A673 (cell line): Measurements from ENCODE around the gene NCK1. TPM values are rescaled to one million over a fixed set of nuclear protein-coding genes. Genes with fewer than 3 reads are reported as not detected.

ENCODE experiments used
- BruUV-seq: library from RNA; stranded (reverse); fragments of 400-500 nt; replicated peaks from 2 replicates; lab custom pipeline; 2021; lab: Mats Ljungman, UMichigan
- CTCF ChIA-PET: fragments of 300-600 bp; sonication (Branson Sonifier 250); formaldehyde crosslinking; loops from one replicate; lab custom pipeline; 2022; ENCODE audit warnings: antibody characterized with exemption; lab: Charles Lee
- POLR2A ChIA-PET: fragments of 300-600 bp; sonication (Branson Sonifier 250); formaldehyde crosslinking; loops from one replicate; lab custom pipeline; 2022; ENCODE audit warnings: antibody characterized with exemption; ENCODE audit not compliant: low non-redundant PET; lab: Charles Lee
- DNase-seq: peaks from one replicate; pipeline ENCODE4 v3.0.0-alpha.2; 2015; ENCODE audit warnings: low spot score
- H3K27ac ChIP-seq: fragments of 200-600 bp; sonication (generic); 2 replicates; pipeline ENCODE4 v1.5.1; 2016; ENCODE audit warnings: mixed run types, low read depth, mild to moderate bottlenecking, mixed read lengths, antibody characterized with exemption, low read length; ENCODE audit not compliant: poor library complexity, severe bottlenecking
- H3K27me3 ChIP-seq: fragments of 200-600 bp; sonication (generic); replicated peaks from 2 replicates; pipeline ENCODE4 v1.6.1; 2017; ENCODE audit warnings: mixed run types, low read depth, mild to moderate bottlenecking, mixed read lengths, antibody characterized with exemption, low read length; ENCODE audit not compliant: insufficient read depth, poor library complexity
- H3K36me3 ChIP-seq: fragments of 200-600 bp; sonication (generic); 2 replicates; pipeline ENCODE4 v1.6.1; 2016; ENCODE audit warnings: mixed run types, mild to moderate bottlenecking, mixed read lengths, antibody characterized with exemption, low read length; ENCODE audit not compliant: insufficient read depth, poor library complexity, severe bottlenecking
- H3K4me1 ChIP-seq: fragments of 200-600 bp; sonication (generic); 2 replicates; pipeline ENCODE4 v1.6.1; 2017; ENCODE audit warnings: mixed run types, mild to moderate bottlenecking, mixed read lengths, antibody characterized with exemption, low read length; ENCODE audit not compliant: insufficient read depth, poor library complexity, severe bottlenecking
- H3K4me3 ChIP-seq: fragments of 200-600 bp; sonication (generic); 2 replicates; pipeline ENCODE4 v1.5.1; 2016; ENCODE audit warnings: low read depth, mixed run types, mild to moderate bottlenecking, mixed read lengths, low read length; ENCODE audit not compliant: poor library complexity, severe bottlenecking
- H3K9me3 ChIP-seq: fragments of 200-600 bp; sonication (generic); 2 replicates; pipeline ENCODE4 v1.6.1; 2016; ENCODE audit warnings: mixed run types, low read depth, mild to moderate bottlenecking, mixed read lengths, antibody characterized with exemption, low read length; ENCODE audit not compliant: poor library complexity, severe bottlenecking
- EZH2 ChIP-seq: fragments of 200-600 bp; sonication (generic); IDR thresholded peaks from 2 replicates; pipeline ENCODE4 v1.6.1; 2017; ENCODE audit warnings: borderline replicate concordance, low read depth, mild to moderate bottlenecking, mixed read lengths, antibody characterized with exemption, low read length; ENCODE audit not compliant: poor library complexity, severe bottlenecking
- intact Hi-C: fragments of 100-400 bp; cut with micrococcal nuclease; formaldehyde crosslinking; loops from one replicate; pipeline ENCODE4 v1.10.0; 2022; ENCODE audit not compliant: unreplicated experiment
- total RNA-seq: library from RNA; stranded (reverse); gene quantifications from 2 replicates; pipeline ENCODE4 v1.2.3, GENCODE V29; 2021
- TF ChIP-seq, protein P1 (sequence below): fragments of 300-800, 200-600 bp; sonication (generic); conservative IDR thresholded peaks from 2 replicates; pipeline ENCODE4 v1.5.1; 2017; ENCODE audit warnings: low read depth, mild to moderate bottlenecking, antibody characterized with exemption, low read length, moderate library complexity, mixed read lengths

The NCK1 gene
- total RNA-seq, 1 experiment from 2014 or later: 50.2 TPM

DNA sequence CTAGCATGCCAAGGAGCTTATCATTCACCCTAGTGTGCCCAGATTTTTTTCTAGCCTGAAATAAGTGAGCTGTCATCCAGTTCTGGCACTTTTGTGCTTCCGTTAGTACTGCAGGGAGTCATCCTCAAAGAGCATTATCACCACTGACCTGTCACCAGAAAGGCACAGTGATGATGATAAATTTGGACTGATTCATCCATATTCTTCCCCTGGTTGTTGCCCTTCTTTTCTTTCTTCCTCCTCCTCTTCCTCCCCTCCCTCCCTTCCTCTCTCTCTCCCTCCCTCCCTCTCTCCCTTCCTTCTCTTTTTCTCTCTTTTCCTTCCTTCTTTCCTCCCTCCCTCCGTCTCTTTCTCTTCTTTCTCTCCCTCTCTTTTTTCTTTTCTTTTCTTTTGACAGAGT, 21.8 kb upstream of the NCK1 start:
- H3K4me1 ChIP-seq: peaks cover 63% of the 10 kb centered on the region
- no peaks in the 10 kb centered on the region for H3K27me3 ChIP-seq
- BruUV-seq: no TSS peak
- CTCF ChIA-PET: interaction anchor here (0.8 kb wide), 1 partner anchor 88 kb away, joined by 3 read pairs; no protein-coding TSS in a partner anchor
- POLR2A ChIA-PET: no interaction called here
- peak overlapping the region; percentile 91 for H3K27ac ChIP-seq
- intact Hi-C loops: no loop called here
- H3K9me3 ChIP-seq: no peaks in the 10 kb centered on the region
- no peaks in the 10 kb centered on the region for H3K36me3 ChIP-seq
- H3K4me3 ChIP-seq: no peak overlapping the region
- peak; percentile 69 for DNase-seq
- no peak for TF ChIP-seq EZH2
- TF ChIP-seq, protein P1, sequence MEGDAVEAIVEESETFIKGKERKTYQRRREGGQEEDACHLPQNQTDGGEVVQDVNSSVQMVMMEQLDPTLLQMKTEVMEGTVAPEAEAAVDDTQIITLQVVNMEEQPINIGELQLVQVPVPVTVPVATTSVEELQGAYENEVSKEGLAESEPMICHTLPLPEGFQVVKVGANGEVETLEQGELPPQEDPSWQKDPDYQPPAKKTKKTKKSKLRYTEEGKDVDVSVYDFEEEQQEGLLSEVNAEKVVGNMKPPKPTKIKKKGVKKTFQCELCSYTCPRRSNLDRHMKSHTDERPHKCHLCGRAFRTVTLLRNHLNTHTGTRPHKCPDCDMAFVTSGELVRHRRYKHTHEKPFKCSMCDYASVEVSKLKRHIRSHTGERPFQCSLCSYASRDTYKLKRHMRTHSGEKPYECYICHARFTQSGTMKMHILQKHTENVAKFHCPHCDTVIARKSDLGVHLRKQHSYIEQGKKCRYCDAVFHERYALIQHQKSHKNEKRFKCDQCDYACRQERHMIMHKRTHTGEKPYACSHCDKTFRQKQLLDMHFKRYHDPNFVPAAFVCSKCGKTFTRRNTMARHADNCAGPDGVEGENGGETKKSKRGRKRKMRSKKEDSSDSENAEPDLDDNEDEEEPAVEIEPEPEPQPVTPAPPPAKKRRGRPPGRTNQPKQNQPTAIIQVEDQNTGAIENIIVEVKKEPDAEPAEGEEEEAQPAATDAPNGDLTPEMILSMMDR: no peak

DNA sequence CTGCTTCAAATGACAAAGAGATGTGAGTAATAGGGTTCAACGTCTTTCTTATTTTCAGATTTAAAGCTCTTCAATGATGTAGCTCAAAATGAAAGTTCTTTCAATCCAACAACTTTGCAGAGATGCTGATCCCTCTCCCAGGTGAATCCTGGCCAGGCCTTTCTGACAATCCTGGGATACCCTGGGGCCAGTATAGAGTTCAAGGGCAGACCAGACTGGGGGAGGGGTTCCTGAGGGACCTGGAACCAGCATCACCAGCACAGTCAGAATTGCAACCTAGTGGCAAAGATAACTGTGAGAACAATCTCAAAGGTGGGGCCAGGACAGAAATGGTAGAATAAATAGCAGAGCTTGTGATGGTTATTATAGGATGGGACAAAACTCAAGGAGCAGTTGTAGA, 19.7 kb upstream of the NCK1 start:
- BruUV-seq: no TSS peak
- H3K36me3 ChIP-seq: no peaks in the 10 kb centered on the region
- no peaks in the 10 kb centered on the region for H3K27me3 ChIP-seq
- H3K4me1 ChIP-seq: peaks cover 47% of the 10 kb centered on the region
- ChIA-PET CTCF (no interaction called here), POLR2A (interaction anchor here (0.7 kb wide), 1 partner anchor 120 kb away, joined by 3 read pairs; no protein-coding TSS in a partner anchor)
- no peak overlapping the region for H3K27ac ChIP-seq
- H3K4me3 ChIP-seq: no peak overlapping the region
- H3K9me3 ChIP-seq: no peaks in the 10 kb centered on the region
- DNase-seq: no peak
- intact Hi-C loops: no loop called here
- TF ChIP-seq EZH2: no peak

DNA sequence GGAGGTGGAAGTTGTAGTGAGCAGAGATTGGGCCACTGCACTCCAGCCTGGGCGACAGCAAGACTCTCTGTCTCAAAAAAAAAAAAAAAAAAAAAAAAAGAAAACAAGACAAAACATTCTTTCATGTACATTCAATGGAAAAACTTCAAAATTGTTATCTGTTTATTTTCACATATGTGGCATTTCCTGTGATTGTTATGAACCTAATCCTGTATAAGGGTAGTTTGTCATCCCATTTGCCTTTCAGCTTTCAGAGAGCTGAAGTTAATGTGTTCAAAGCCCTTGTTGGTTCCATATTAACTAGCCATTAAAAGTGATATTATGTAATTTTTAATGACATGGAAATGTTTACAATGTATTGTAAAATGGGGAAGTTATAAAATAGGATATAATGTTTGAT, 17.3 kb upstream of the NCK1 start:
- POLR2A ChIA-PET: no interaction called here
- Histone ChIP-seq H3K4me3 (no peak overlapping the region), H3K36me3 (no peaks in the 10 kb centered on the region), H3K27me3 (no peaks in the 10 kb centered on the region), H3K4me1 (peaks cover 29% of the 10 kb centered on the region), H3K9me3 (no peaks in the 10 kb centered on the region), H3K27ac (peak overlapping the region; percentile 48)
- no peak for DNase-seq
- no peak for TF ChIP-seq EZH2
- TF ChIP-seq, protein P1: no peak
- CTCF ChIA-PET: interaction anchor here (0.6 kb wide), 1 partner anchor 629 kb away, joined by 4 read pairs; no protein-coding TSS in a partner anchor
- BruUV-seq: no TSS peak
- intact Hi-C loops: no loop called here

DNA sequence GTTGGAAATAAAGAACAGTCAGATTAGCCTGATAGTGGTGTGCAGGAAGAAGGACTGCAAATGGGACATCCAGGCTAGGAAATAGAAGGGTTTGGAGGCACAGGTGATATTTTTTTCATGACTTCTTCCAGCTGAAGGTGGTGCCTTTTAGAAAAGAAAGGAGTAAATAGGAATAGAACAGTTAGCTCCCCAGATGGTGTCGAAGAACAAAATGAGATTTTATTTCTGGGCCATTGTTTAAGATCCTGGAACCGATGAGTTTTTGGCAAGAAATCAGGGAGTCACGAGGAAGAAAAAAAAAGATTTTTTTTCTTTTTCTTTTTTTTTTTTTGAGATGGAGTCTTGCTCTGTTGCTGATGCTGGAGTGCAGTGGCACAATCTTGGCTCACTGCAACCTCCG, 9.8 kb upstream of the NCK1 start:
- CTCF ChIA-PET: no interaction called here

More for the DNA sequence above, 9.8 kb upstream of the NCK1 start:
- intact Hi-C loops: no loop called here
- POLR2A ChIA-PET: no interaction called here
- no peak for TF ChIP-seq EZH2
- TF ChIP-seq, protein P1: no peak
- H3K4me3 ChIP-seq: no peak overlapping the region
- no peak overlapping the region for H3K27ac ChIP-seq
- no peaks in the 10 kb centered on the region for H3K9me3 ChIP-seq
- DNase-seq: no peak
- peaks cover 20% of the 10 kb centered on the region for H3K36me3 ChIP-seq
- peaks cover 13% of the 10 kb centered on the region for H3K4me1 ChIP-seq
- BruUV-seq: no TSS peak
- H3K27me3 ChIP-seq: no peaks in the 10 kb centered on the region
